HG03060 (cell line): Measurements from ENCODE around the gene HSH2D.

Experiments used
- ATAC-seq: cut with Tn5 transposase; IDR thresholded peaks from one replicate; pipeline ENCODE4 v1.9.1; 2021; ENCODE audit warnings: low read depth, moderate number of reproducible peaks; ENCODE audit not compliant: unreplicated experiment

The HSH2D gene

DNA sequence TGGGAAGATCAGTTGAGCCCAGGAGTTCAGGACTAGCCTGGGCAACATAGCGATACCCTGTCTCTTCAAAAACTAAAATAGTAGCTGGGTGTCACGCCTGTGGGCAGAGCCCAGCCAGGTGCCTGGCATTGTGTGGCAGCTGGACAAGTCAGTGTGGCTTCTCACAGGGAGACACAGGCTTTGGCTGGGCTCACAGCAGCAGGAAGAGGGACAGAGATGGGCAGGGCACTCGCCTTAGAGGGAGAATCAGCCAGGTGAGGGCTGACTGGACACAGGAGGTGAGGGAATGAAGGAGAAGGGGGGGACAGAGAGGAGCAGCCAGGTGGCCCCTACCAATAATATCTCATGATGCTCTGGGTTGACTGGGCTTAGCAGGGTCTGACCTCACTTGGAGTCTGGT is 45.0 kb downstream of the HSH2D start:
- no peak for ATAC-seq

DNA sequence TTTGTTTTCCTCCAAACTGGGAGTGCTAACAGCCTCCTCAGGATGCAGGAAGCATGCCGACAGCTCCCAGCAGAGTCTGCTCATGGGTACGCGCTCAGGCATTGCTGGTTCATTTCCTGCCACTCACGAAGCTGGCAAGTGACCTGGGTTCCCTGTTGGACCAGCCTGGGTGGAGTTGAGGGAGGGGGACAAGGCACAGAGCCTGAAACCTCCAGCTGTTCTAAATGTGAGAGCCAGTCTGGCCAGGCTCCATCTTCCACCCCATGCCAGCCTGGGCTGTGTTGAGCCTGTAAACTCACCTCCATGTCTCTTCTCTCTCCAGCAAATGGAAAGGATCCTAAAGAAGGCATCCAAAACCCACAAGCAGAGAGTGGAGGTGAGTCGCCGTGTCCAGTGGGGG is 46.7 kb downstream of the HSH2D start:
- ATAC-seq = no peak

DNA sequence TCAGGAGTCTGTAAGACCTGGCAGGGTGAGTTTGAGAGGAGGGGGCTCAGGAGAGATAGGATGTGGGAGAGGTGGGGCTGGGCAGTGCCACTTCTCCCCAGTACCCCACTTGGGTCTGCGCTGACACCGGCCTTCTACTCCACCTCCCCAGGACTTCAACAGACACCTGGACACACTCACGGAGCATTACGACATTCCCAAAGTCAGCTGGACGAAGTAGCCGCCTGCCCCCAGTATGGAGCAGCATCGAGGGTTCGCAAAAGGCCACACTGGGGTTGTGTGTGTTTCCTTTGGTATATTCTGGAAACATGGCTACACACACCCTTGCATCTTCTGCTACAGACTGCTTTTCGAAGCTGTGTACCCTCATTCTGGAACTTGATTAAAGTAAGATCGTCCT is 47.3 kb downstream of the HSH2D start:
- no peak for ATAC-seq

DNA sequence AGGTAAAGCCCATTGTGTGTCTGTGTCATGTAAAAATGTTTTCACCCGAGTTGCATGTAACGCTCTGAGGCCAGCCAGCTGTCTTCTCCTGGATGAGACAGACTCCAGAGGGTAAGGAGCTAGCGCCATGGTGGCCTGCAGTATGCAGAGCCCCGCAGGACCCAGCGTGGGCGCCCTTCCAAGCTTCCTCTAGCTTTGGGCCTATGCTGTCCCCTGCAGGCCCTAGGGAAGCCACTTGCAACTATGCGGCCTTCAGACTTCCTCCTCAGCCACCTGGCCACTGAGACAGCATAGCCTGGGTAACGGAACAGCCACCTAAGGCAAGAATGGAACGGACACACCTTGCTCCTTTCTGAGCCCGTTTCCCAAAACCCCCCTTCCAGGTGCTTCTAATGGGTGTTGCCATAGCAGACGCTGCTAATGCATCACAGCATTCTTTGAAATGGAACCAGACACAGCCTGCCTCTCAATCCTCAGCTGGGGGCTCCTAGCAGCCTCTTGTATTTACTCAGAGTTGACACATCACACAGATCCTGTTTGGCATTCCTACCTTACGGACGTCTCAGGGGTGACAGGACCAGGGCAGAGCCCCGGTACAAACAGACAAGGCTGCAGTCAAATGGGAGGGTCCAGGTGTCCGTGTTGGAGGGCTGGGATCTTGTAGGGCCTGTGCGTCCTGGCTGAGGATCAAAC is 47.9 kb downstream of the HSH2D start:
- ATAC-seq = no peak

DNA sequence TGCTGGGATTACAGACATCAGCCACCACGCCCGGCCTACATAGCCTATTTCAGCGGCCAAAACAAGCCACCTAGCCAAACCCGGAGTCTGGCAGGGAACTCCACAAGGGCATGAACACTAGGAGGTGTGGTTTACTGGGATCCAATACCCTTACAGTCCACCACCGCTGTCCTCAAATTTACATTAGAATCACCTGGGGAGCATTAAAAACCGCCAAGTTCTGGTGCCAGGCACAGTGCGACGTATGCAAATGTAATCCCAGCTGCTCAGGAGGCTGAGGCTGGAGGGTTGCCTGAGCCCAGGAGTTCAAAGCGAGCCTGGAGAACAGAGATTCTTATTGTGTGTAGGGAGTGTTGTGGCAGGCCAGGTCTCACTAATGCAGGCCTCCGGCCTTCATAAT is 50.0 kb downstream of the HSH2D start:
- ATAC-seq = no peak

DNA sequence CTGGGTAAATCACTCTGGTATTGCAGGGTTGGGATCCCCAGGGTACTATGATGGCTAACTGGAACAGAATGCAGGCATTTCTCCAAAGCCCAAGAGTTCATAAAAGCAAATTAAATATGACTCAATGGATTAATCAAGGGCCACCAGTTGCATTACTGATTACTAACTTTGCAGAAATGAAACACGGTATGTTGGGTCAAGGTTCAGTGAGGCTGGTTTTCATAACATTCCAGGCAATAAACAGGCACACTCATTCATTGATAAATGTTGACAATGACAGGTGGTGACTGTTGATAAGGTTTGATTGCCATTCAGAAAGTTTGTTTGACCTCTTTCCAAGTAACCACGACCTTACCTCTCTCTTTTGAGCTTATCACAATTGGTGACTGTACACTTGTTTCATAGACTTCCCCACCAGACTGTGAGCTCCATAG is 53.7 kb downstream of the HSH2D start:
- ATAC-seq = peak; percentile 6

DNA sequence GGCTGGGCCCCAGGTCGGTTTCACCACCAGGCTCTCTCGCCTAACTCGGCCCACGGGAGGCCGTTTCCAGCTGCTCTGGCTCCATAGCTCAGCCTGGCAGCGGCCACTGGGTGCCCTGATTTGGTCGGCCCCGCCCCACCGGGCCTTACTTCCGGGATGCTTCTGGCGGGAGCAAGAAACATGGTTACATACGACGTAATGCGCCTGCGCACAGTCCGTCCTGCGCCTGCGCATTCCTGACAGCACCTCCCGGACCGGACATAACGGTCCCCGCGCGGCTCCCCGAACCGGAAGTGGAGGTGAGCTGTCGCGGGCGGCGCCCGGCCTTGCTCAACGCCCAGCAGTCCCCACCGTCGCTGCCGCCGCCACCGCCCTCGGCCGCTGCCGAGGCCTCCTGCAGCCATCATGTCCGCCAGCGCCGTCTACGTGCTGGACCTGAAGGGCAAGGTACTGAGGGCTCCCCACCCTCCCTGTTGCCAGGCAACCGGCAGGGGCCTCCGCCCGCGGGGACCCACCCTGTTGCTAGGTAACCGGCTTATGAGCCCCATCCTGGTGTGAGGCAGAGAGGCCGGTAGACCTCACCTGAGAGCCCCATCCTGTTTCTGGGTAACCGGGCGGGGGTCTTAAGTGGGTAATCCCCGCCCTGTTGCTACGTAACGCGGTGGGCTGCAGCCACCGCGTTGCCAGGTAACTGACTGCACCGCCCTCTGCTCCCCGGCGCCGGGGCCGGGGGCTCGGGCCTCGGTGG is 54.3 kb downstream of the HSH2D start, which contains the start of gene AP1M1:
TSS of gene AP1M1 (plus strand) at position 290 of the 748 bp plus-strand sequence. CDS start at position 406, 116 bp downstream.
- ATAC-seq = peak; percentile 80

DNA sequence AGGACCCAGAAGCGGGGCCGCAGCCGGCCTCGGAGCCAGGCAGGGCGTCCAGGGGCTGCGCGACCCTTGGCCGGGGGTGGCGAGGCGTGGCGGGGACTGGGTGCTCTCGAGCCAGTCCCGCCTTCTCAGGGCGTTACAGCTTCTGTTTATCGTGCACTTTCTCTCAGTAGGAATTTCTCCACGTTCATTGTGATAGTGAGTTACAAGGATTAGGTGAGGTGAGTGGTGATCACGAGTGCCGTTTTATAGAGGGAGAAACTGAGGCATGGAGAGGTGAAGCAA is 54.8 kb downstream of the HSH2D start:
- ATAC-seq = no peak

DNA sequence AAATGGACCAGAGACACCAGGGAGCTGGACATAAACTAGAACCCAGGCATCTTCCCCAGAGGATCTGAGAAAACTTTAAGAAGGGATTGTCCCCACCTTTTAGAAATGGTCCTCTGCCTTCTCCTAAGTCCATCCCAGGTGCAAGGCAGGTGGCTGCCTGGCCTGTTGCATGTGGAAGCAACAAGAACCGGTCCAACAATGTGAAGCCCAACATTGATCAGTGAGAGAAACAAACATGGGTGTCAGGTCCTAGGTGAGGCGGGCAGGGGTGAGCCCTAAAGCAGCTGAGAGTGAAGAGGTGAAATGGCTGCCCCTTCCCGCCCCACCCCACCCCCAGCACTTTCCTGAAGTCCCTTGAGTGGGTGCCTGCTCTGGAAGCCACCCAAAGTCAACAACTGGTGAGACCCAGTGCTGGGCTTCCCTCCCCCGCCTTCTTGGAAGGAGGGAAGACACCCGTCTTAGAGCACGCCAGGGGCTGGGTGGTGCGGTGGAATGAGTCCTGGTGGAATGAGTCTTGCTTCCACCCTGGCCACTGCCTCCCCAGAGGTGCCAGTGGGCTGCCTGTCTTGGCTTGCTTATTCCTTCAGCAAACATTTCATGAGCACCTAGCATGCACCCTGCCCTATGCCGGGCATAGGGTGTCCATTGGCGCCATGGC is 55.9 kb downstream of the HSH2D start:
- ATAC-seq = no peak

DNA sequence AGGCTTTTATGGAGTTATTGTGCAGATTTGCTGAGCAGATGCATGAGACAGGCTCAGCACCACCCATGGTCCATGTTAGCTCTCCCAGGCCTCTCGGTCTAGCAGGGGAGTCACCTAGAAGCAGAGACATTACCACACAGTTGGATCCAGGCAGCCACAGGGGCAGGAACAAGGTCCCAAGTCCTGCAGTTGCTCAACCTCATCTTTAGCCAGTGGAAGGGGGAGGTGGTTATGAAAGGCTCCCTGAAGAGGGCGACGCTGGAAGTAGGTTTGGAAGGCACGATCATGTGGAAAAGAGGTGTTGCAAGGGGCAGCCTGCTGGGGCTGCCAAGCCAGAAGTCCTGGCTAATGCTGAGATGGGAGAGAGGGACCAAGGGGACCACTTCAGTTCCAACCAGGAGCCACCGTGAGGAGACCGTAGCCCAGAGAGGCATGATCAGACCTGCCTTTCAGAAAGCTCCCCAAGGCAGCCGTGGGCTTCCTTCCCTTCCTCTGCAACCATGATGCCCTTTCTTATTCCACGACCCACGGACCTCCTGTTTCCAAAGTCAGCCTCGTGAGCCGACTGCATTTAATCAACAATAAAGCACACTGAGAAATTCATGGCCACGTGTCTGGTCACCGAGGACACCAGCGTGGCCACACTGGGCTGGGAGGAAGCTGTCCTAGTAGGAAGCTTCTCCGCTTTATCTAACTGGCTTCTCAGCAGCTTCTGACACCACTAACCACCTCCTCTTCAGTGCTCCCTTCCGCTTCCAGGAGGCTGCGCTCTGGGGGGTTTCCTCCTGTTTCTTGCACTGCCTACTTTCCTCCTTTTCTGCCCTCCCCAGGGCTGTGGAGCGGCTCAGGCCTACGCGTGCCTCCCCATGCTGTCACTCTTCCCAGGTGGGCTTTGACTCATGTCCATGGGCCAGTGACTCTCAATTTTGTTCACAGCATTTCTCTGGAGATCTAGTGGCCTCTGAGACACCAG is 56.8 kb downstream of the HSH2D start:
- no peak for ATAC-seq

DNA sequence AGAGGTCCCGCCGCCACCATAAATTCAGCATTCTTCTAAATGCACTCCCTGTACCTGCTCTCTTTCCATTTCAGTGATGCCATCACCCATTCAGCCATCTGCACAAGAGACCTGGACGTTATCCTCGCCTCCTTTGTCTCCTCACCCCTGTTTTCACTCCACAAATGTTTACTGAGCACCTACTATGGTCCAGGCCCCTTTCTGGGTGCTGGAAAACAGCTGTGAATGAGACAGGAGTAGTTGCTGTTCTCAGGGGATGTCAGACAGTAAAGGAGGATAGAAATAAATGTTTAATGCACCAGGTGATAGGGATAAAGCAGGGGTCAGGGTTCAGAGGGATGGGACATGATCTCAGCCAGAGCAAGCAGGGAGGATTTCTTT is 57.5 kb downstream of the HSH2D start:
- no peak for ATAC-seq

DNA sequence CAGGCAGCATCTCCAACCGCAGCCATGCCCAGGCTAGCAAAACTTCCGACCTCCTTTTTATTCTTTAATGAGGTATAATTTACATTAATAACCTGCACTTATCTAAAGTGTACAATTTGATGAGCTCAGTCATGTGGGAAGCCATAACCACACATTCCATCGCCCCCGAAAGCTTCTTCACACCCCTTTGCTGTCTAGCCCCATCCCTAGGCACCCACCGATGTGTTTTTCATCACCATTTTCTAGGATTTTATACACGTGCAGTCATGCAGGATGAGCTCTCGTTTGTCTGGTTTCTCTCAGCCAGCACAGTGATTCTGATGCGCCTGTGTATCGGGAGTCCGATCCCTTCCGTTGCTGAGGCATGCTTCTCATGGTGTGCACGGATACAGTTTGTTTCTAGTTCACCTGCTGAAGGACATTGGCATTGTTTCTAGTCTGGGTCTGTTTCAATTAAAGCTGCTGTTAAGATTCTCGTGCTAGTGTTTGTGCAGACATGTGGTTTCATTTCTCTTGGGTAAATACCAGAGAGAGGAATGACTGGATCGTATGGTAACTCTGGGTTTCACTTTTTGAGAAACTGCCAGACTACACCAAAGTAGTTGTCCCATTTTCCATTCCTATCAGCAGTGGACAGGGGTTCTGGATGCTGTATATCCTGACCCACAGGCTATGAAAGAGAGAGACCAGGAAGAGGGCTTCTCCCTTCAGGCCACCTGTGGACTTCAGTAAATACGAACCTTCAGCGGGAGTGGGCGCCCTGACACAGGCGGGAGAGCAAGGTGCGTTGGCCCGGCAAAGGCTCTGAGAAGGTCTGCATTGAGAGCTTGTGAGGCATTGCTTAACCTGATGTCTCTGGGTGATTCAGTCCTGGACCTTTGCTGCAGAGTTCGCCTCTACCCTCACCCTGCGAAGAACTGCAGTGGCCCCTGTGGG is 59.1 kb downstream of the HSH2D start:
- no peak for ATAC-seq

DNA sequence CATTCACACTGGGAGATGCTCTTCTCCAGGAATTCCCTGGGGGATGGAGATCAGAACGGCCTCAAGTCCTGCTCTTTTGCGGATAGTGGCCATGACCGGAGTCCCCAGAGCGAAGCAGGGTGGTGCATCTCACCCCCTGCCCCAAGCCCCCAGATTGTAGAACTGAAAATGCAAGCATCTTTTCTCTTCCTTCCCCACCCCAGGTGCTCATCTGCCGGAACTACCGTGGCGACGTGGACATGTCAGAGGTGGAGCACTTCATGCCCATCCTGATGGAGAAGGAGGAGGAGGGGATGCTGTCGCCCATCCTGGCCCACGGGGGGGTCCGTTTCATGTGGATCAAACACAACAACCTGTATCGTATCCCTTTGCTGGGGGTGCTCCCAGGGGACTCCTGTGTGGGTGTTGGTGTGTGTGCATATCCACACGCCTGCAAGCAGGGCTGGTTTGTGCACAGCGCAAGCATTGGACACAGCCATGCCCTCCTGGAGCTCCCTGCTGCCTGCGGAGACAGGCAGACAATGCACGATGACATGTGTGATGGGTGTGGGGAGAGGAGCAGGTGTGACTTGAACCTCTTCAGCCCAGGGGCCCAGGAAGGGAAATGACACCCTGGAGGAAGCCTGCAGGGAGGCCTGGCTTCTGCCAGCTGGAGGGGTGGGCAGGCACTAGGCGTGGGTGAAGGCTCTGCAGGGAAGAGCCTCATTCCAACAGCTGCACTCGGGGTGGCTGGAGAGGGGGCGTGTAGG is 59.9 kb downstream of the HSH2D start:
- no peak for ATAC-seq

DNA sequence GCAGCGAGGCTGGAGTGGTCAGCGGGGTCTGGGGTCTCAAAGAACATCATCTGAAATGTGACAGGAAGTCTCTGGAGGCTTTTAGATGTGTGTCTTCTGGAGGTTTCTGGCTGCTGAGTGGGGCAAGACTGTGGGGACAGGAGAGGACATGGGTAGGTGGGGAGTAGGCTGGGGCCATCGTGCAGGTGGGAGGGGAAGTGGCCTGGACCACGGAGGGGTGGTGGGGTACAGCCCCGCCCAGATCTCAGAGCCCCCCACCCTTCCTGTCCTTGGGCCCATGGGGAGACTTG is 60.5 kb downstream of the HSH2D start:
- ATAC-seq = no peak

DNA sequence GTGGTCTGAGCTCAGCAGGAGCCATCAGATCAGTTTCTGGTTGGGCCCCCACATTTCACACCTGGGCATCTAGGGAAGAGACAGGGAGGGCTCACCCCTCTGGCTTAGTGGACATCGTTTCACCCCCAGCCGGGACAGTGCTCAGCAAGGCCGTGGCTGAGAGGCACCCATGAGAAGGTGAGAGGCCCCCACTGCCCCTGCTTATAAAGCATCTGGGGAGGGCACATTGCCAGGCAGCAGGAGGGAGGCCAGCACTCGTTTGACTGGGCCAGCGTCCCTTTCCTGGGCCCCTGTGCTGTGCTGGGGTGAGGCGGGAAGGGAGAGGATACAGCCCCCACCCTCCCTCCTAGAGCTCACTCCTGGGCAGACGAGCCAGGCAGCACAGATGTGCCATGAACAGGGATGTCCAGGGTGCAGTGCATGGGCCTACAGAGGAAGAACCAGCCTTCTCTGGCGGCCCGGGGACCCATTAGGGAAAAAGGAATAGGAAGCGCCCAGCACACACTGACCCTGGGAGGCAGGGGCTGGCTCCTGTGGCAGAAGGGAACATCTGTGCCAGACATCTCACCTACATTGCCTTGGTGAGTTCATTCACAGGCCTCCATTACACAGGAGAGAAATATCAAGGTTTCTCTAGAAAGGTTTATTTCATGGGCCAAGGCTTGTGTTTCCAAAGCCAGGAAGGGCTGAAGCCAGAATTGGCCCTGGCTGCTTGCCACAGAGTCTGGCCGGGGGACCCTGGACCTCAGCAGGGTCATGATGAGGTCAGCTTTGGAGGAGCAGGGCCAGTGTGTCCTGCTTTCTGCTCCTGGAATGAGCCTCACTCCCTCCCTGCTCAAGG is 61.9 kb downstream of the HSH2D start:
- ATAC-seq = no peak

DNA sequence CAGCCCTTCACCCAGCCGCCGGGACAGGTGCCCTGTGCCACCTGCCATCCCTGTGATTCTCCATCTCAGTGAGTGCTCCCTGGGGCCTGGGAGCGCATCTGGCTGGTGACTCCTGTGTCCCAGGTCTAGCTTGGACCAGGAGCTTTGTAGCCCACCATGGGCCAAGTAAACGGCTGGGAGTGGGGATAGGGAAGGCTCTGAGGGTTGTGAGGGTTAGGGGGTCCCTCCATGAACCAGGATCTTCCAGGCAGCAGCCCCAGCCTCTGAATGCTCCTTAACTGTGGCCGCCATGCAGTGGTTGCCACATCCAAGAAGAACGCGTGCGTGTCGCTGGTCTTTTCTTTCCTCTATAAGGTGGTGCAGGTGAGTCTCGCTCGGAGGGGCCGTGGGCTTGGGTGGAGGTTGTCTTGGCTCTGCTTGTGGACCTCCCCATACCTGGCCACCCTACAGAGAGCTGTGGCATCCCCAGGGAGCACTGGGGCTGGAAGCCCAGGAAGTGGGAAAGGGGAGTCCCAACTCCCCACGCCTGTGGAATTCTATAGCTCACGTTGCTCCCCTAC is 62.6 kb downstream of the HSH2D start:
- ATAC-seq = no peak

DNA sequence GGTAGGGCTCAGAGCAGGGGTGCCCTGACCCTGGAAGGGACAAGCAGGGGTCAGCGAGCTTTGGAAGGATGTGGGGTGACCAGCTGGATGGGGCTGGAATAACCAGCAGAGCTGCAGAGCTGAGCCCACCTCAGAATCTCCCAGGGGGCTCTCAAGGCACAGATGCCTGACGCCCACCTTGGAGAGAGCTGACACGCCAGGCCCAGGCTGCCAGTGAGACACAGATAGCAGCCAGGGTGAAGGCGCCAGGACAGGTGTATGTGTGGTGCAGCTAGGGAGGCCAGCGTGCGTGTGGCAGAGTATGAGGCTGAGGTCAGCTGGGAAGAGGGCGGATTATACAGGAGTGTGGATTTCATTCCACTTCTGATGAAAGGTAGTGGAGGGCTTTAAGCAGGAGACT is 63.2 kb downstream of the HSH2D start:
- ATAC-seq = no peak

DNA sequence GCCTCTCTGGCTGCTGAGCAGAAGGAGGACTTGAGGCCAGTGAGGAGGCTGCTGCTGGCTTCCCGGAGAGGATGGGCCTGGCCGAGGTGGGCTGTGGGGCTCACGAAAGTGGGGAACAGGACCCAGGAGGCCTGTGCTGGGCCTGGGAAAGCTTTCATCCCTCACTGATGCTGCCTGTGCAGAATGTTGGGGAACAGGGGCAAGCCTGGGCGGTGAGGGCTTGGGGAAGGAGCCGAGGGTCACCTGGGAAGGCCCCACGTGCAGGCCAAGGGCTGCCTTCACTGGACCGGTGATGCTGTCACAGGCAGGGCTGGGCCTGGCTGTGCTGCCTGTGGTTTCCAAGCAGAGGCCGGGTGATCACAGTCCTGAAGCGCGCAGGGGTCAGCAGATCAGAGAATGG is 63.6 kb downstream of the HSH2D start:
- no peak for ATAC-seq
